ENCODE data around the gene ATP1A2.

The ATP1A2 gene

DNA sequence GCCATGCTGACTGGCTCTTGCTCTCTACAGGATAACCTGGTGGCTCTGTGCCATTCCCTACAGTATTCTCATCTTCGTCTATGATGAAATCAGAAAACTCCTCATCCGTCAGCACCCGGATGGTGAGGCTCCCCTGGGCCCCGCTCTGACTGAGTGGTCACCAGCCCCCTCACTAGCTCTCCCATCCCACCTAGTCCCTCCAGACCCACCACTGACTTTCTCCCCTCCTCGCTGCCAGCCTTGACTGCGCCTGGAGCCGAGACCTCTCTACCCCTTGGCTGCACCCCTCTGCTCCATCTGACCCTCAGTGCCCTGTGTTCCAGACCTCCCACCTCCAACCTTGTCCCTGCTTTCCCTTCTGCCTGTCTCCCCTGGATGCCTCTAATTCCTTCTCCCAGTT is 70.7 kb downstream of the ATP1A2 start:
- DNase-seq: no peak

- no peak for DNase-seq
Observed at GRCh38 chr1:160186729-160187128, 71.2 kb downstream of the ATP1A2 start.

- no peak for DNase-seq
Observed at GRCh38 chr1:160187407-160187806, 71.8 kb downstream of the ATP1A2 start.

- no peak for DNase-seq
Observed at GRCh38 chr1:160188341-160188740, 72.8 kb downstream of the ATP1A2 start.

DNA sequence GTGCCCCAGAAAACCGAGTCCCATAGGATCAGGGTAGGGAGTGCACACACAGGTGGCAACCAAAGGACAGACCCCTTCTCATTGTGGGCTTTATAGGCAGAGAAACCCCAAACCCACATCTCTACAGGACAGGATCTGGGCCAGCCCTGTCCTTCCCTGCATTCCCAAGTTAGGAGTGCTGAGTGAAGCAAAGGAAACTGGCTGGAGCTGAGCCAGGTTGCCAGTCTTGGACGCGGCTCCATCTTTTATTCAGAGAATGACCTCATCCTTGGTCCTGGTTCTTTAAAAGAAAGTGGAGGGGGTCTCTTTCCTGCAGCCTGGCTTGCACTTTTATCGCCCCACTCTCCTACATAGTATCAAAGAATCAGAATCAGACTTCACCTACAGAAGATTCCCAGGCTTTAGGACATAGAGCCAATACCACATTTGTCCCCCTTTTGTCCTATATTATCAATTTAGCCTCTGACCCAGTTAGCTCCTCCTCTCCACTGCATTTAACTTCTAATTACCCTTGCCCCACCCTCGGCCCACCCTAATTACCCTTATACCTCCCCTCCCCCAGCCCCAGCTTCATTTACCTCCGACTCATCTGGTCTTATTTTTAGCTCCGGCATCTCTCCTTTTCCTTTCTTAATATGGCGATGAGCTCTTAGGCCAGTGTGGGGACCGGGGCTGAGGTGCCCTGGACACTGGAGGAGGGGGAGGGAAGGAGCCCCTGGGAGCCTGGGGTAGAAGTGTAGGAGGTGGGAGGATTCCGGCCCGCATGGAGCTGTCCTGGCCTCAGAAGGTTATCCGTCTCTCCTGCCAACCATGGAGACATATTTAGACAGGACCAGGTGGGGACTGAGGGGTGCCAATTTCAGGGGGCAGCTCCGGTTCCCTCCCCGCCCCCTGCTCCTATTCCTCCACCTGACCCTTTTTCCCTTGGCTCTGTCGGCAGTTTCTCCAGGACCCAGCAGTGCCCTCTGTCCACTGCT is 74.4 kb downstream of the ATP1A2 start, which contains the start of gene CASQ1:
TSS of gene CASQ1 (plus strand) at position 927 of the 977 bp plus-strand sequence. CDS start 177 bp downstream, outside the sequence.
- DNase-seq: no peak

DNA sequence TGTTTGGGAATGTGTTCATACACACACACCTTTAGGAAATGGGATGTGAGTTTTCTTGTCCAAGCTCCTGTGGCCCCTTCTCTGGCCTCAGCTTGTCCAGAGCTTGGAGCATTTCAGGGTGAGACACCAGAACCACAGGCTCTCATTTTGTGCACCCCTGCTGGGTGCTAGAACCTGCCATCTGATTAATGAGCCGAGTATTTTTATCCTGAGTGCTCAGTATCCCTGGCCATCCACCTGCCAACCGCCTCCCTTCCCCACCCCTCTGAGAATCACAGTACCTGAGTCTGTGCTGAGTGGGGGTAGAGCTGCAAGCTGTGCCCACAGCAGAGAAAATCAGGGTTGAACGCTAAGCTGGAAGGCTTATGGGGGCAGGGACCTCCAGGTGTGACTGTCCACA is 76.2 kb downstream of the ATP1A2 start:
- no peak for DNase-seq

GRCh38 chr1:160192234-160192633 is 76.7 kb downstream of the ATP1A2 start:
- no peak for DNase-seq

All from CD4-positive, alpha-beta T cell treated with Interleukin-1 beta for 1 hour (primary cell).